GM18505 (cell line): ENCODE measurements around the gene GHRL.

Experiments
- ATAC-seq: cut with Tn5 transposase; IDR thresholded peaks from one replicate; pipeline ENCODE4 v1.9.1; 2021; ENCODE audit not compliant: unreplicated experiment
- POLR2A ChIP-seq: IDR thresholded peaks from 4 replicates; pipeline ENCODE4 v1.6.1; 2011; ENCODE audit warnings: borderline replicate concordance; ENCODE audit not compliant: insufficient read depth, insufficient read length; ENCODE audit errors: extremely low read depth

The GHRL gene

DNA sequence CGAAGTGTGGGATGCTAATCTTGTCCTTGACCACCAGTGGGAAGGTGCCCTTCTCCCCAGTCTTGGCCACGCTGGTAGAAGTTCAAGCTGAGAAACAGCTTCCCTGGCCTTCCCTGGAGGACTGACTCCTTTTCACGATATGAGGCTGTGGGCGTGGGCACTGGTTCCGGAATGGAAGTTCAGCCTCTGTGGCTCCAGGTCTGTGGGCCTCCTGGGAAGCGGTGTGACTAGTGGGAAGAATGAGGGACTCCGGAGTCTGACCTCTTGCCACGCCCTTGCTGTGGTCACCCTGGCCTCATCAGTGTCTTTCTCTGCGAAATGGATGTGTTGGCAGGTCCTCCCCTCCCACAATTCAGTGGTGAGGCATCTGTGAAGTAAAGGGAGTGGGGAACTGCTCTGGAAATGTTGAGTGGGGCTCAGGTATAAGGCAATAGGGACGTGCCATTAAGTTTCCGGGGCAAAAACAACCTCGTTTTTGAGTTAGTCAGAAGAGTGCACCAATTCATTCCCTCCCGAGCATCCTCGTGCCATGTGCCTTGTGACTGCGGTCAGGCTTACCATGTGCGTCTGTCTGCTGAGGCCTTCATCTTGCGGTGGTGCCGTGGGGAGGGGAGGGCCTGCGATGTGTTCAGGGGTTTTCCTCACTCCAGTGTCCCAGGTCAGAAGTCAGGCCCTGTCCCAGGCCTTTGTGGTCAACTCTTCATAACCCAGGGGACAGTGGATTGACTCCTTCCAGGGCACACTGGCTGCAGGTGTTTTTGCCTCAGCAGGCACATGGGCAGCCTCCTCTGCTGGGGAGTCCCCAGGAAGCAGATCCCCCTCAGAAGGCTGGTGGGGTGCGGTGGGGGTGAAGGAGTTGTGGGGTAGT lies 40.0 kb upstream of the GHRL start:
- TF ChIP-seq POLR2A = no peak
- no peak for ATAC-seq

DNA sequence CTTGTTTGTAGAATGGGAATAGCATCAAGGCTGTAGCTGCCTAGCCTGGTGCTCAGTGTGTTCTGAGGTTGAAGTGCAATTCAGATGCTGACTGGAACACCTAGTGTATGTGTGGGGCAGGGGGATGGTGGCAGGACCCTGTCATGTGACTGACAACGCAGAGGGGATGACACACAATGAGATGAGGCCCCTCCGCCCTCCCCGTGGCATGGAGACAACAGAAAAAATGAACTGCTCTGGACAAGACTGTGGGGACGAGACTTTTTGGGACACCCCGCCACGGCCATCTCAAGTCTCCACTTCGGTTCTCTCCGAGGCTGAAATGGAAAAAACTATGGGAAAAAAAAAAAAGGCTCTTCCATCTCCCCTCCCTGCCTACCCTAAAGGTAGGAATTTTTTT lies 38.6 kb upstream of the GHRL start:
- no peak for TF ChIP-seq POLR2A
- no peak for ATAC-seq

DNA sequence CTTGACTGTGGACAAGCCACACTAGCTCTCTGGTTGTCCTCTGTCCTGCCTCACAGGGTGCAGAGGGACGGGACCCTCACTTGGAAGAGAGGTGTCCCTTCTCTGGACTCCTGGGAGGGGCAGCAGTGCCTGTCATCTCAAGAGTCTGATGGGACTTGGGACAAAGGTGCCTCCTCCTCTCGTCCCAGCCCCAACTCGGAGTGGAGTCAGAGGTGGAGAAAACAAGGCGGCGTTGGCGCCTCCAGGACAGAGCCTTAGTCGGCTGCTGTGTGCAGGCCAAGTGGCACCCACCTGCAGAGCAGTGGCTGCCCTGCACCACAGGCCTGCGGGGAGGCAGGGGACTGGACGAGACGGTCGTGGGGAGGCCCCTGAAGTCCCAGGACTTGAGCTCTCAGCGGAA lies 37.6 kb upstream of the GHRL start:
- ATAC-seq = no peak
- TF ChIP-seq POLR2A = no peak

DNA sequence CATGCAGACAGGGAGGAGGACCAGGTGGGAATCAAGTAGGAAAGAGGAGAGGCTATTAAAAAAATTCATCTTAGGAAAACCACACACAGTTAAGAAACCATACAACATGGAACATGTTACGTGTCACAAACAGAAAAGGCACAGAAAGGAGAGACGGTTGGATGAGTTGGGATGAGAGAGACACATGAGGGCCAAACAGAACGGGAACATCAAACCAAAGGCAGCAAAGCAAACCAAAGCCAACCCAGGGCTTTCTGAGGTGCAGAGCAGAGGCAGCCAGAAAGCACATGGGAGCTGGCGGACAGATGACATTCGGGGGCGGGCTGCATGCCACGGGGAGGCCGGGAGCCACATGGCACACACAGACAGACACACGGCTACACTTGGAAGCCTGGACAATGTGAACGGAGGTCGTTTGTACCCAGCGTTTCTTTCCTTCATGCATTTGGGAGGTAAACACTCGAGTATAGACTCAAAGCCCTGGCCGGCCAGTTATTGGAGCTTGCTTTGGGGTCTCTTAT lies 36.8 kb upstream of the GHRL start:
- no peak for TF ChIP-seq POLR2A
- no peak for ATAC-seq

DNA sequence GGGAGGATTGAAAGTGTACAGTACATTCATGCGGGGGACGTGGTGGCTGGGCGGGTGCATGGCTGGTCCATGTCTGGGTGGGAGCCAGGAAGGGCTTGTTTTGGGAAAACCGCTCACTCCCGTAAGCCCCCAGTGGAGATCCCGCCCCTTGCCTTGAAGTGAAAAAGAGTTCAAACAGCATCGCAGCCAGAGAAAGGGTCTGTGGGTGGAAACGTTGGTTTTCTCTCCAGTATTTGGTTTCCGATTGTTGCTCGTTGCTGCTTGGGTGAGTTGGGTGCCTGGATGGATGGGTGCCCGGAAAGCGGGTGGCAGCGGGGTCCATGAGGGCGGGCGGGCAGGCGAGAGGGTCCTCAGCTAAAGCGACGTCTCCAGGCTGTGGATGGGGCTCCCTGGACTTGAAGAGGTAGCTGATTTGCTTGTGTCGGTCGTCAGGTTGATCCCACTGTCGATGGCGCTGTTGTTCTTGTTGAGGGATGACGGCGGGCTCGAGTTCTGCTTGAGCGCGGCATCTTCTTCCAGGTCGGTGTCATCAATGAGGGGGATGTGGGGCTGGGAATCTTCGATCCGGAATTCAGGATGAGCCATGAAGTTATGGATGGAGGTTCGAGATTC lies 35.8 kb upstream of the GHRL start:
- no peak for TF ChIP-seq POLR2A
- no peak for ATAC-seq

DNA sequence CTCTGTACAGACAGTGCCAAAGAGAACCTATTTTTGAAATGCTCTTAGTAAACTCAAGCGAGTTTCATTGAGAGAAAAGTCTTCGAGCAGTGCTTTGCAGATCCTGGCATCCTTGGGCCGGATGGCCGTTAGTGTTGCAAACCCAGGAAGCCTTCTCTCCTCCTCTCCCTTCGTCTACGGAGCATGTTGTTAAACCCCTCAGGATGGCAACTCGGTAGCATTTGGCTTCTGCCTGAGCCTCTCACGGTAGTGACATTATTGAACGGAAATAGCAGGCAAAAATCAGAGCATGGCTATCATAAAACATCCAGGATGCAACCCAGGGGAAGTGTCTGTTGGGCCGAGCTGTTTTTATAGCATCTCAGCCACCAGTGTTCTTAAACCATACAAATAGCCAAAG lies 34.8 kb upstream of the GHRL start:
- no peak for TF ChIP-seq POLR2A
- no peak for ATAC-seq

DNA sequence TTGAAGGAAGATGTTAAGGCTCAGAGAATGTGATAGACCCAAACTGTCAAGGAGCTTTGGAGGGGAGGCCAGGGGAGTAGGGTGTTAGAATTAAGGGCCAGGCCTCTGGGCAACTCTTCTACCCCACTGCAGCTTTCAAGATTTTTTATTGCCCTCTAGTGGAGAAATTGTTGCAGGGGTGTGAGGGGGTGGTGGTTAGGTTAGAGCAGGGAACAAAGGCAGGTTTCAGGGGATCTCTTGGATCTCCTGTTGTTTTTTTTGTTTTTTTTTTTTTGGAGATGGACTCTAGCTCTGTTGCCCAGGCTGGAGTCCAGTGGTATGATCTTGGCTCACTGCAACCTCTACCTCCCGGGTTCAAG lies 29.6 kb upstream of the GHRL start:
- TF ChIP-seq POLR2A = no peak
- no peak for ATAC-seq

DNA sequence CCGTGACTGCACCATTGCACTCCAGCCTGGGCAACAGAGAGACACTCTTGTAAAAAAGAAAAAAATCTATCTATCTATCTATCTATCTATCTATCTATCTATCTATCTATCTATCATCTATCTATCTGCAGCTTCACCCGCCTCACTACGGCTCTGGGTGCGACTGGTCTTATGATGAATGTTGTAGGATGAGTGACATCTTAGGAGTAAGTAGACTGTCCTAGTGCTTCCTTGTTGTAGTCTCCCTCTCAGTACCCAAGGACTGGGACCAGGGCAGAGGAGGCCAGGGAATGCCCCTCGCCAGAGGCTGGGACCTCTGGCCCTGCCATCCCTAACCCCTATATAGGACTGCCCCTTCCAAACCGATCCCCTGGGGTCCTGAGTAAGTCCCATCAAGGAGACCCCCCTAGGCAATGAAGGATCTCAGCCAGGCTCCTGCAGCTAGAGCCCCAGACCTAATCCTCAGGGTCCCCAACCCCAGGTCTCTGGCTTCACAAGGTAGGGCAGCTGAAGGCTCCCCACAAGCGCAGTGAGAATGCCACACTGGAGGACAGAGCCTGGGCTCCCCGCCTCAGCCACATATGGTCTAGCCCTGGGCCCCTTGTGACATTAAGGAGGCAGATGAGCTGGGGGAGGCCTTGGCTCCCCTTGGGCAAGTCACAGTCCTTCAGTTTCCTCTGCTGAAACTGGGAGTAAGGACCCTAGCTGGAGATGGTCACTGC lies 29.0 kb upstream of the GHRL start:
- no peak for TF ChIP-seq POLR2A
- no peak for ATAC-seq

DNA sequence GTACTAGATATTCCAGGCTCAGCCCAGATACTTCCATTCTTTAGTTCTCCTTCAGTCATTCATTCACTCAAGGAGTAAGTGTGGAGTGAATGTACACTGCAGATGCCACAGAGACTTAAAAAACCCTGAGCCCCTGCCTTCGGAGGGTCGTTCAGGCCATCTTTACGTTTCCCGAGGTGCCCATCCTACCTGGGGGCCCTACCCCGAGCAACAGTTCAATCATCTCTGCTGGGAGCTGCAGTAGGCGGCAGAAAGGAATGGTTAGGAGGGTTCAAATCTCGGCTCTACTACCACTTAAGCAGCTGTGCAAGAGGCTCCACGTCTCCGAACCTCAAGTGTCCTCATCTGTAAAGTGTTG lies 27.6 kb upstream of the GHRL start:
- TF ChIP-seq POLR2A = no peak
- ATAC-seq = no peak

DNA sequence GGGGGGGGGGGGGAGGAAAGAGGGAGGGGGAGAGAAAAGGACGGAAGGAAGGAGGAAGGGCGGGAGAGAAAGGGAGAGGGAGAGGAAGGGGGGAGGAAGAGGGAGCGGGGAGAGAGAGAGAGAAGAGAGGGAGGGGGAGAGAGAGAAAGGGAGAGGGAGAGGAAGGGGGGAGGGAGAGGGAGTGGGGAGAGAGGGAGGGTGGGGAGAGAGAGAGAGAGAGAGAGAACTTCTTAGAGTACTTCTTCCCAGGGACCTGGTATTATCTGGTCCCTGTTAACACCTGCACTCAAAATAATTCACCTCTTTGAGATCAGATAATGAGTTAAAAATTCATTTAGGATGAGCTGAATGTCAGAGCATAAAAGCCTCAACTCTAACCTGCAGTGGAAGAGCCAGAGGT lies 27.1 kb upstream of the GHRL start:
- no peak for TF ChIP-seq POLR2A

DNA sequence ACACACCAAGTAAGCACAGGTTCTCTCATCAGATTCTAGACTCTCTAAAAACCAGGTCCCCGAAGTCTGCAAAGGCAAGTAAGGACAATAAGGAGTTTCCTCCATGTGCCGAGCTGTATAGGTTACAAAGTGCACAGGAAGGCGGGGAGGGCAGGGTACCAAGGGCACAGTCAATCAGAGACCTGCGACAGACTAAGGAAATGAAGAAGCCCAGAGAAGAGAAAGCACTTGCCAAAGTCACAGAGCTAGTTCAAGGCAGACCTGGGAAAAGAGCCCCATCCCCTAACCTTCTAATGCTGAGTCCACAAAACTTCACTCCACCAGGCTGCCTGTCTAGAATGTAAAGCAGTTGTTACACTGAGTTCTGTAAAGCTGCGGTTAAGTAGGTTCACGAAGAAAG lies 26.5 kb upstream of the GHRL start:
- no peak for ATAC-seq
- TF ChIP-seq POLR2A = no peak

More for the DNA sequence above, 27.1 kb upstream of the GHRL start:
- ATAC-seq = no peak

DNA sequence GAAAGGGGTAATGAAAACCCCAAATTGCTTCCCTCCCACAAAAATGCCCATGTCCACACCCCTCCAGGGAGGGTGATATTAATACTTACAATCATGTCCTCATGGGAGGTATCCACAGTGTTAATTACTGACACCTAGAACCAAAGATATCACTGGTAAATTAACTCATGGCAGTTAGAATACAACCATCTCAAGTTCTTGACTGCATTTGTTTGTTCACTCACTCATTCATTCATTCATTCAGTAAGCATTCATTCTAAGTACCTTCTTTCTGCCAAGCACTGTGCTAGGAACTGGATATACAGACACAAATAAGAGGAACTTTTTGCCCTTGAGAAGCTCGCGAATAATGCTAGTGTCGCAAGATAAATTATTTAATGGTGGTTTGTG lies 25.2 kb upstream of the GHRL start:
- no peak for TF ChIP-seq POLR2A
- no peak for ATAC-seq

DNA sequence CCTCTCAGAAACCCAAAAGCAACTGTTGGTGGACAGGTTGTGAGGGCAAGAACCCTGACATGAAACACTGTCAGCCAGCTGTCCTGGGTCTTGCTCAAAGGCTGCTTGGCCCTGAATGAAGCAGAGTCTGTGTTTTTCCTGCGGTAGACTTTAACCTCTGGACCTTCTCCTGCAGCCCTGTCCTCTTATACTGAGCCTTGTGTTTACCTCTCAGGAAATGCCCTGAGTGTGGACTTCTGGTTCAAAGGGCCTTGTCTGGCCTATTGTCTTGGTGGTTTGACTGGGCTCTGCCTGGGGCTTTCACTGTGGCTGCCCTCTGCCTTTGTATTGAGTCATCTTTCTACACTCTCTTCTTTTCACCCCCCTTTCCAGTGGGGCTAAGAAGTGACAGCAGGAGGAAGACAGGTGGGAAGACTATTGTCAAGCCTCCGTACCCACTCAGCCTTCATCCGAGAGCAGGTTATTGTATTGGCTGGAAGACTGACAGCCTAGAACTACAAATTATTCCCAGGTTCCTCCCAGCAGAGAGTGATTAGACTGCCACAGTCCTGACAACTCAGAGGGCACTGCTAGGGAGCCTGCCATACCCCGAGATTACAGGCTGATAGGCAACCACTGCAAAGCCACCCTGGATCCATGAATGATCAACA lies 24.7 kb upstream of the GHRL start:
- ATAC-seq = no peak
- no peak for TF ChIP-seq POLR2A
